Cerebellar nuclear complex (tissue), 1 donor: ENCODE results near the gene MAST4.

ENCODE experiments used
- DNase-seq, 2 experiments: peaks; one replicate each; lab custom pipeline; 2025; lab: John Stamatoyannopoulos, UW

The MAST4 gene

GRCh38 chr5:67190861-67191260 lies 594.7 kb downstream of the MAST4 start:
- DNase-seq: no peak

GRCh38 chr5:67192719-67193438 lies 596.7 kb downstream of the MAST4 start:
- no peak for DNase-seq

- DNase-seq: no peak
These were observed 597.2 kb downstream of the MAST4 start for GRCh38 chr5:67193439-67193807.

DNA sequence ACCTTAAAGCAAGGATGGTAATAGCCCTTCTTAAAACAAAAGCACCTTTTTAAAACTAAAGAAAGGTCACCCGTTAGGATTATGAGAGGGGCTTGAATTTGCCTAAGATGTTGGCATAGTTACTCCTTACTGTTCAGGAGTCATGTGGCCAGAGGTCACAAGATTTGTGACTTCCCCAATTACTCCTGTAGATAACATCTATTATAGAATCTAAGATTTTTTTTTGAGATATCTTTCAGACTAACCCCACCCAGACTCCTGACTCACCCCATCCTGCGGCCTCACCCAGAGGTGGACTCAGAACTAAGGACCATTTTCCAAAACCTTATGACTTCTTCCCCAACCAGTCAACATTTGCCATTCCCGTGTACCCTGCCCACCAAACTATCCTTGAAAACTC lies 598.0 kb downstream of the MAST4 start:
- DNase-seq: no peak

DNA sequence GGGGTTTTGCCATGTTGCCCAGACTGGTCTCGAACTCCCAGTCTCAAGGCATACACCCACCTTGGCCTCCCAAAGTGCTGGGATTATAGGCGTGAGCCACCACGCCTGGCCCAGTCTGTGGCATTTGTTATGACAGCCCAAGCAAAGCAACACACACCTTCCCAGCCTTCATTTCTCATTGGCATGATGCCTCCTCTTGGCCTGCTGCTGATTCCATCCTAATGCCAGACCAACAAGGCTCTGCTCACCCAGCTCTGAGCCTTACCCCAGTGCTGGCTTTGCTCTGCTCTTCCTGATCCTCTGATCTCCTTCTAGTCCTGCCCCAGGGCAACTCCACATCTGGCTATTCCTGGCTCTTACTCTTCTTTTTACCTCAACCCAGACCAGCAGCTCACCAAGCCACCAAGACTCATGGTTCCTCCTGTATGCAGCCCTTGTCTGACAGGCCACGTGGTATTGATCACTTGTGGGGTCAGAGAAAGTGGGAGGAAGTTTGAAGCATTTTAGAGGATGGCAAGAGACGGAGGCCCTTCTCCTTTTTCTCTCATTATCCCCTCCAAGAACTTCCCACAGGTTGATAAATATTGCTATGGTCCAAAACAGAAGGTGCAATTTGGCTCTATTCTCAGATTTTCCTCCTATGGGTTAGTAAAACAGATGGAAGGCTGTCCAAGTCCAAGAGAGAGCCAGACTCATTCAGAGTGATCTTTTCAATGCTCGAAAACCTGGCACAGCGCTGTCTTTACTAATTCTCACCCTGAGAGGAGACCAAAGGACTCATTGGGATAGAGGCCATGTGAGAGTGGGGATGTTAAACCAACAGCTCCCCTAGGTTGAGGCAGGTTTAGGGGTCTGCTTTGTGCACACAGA lies 599.4 kb downstream of the MAST4 start:
- DNase-seq: peak; percentile 76 to 87

- peak in 1 of 2 experiments; percentile 65 for DNase-seq
These were observed 600.4 kb downstream of the MAST4 start, which contains the start of gene CD180 for GRCh38 chr5:67196537-67197059. Gene CD180, minus strand, starts transcription at chr5:67196799. Its CDS starts 158 bp downstream, at chr5:67196641.

DNA sequence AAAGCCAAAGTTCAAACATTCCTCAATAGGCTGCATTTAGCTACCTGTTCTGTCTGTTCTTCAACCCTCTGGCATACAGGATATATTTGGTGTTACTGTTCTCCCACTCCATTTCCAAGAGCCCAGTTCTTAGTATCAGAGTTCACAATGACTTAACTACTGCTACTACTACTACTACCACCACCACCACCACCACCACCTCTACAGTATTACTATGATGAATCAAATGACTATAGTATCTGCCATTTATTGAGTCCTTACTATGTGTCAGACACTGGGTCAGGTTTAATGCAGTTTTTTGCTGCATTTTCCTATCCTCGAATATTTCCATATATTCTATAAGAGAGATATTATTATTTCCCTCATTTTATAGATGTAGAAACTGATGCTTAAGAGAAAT lies 601.3 kb downstream of the MAST4 start:
- DNase-seq: no peak

GRCh38 chr5:67198917-67199316 lies 602.7 kb downstream of the MAST4 start:
- DNase-seq: no peak

DNA sequence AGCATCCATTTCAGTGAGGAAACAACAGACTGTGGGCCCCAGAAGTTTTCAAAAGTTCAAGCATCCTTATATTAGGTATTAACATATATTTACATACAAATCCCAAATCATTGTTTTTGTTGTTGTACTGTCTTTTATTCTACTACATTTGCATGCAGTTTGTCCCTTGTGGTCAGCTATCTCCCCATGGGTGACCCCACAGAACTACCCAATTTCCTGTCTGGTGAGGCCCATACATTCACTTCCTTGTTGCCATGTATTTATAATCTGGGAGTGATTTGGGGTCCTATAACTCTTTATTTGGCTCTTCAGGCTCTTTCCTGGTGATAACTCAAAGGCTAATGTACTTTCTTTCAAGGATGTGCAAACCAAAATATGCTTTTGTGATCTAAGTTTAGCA lies 603.7 kb downstream of the MAST4 start:
- DNase-seq: no peak

DNA sequence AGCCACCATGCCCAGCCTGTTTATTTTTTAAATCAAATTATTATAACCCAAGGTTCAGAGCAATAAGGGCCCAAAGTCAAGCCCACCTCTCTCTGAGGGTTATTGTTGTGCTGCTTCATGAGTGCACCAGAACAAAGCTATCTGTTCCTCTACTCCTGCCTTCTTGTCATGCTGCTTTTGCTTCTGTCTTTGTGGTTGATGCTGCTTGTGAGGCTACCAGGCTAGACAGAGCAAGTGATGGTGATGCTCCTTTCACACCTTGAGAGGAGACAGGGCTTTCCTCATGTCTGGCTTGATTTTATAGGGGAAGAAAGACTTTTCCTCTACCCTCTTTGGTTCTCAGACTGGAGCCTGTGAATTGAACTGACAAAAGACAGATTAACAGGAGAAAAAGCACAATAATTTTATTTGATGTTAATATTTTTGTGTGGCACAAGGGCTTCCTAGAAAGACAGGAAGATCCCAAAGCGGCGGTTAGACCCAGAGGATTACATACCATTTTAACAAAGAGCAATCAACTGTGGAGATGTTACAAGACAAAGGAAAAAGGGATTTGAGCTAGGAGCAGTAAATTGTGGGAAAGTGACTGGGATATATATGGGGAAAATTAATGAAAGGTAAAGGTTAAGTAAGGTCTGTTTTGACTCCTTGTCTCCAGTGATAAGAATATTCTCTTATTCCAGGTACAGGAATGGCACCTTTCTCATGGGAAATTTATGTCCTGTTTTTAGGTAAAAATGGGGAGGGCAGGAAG lies 604.8 kb downstream of the MAST4 start:
- no peak for DNase-seq

DNA sequence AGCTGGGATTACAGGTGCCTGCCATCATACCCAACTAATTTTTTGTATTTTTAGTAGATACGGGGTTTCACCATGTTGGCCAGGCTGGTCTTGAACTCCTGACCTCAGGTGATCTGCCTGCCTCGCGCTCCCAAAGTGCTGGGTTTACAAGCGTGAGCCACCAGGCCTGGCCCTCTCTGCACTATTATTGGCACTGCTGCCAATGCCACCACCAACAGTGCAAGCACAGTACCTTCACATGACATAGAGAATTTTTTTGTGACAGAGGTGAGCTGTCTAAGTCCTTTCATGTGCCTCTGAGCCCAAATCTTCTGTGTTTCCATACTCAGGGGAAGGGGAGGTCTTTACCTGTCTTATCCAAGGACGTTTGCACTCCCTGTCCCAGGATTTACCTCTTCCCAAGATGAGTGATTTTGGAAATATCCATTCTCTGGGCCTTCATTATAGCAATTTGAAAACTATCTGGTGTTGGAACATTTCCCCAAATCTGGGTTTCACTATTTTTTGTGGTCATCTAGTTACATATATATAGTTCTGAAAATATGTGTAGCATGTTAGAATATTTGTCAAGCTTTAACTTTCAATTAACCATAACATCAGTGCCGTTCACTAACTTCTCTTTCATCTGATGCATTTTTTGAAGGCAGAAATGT lies 605.8 kb downstream of the MAST4 start:
- no peak for DNase-seq

- no peak for DNase-seq
These were observed 606.6 kb downstream of the MAST4 start for GRCh38 chr5:67202828-67203227.

DNA sequence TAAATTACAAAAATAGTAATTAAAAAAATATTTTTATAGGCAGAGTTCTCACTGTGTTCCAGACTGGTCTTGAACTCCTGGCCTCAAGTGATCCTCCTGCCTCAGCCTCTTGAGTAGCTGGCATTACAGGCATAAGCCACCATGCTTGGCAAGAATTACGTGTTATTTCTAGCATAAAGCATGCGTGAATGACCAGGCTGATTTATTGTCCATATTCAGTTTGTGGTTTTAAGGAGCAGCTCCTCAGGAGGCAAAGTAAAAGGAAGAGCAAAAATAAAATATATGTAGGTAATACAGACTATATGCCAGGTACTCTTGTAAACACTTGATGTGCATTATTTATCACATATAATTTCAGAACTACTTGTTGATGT lies 607.5 kb downstream of the MAST4 start:
- no peak for DNase-seq

DNA sequence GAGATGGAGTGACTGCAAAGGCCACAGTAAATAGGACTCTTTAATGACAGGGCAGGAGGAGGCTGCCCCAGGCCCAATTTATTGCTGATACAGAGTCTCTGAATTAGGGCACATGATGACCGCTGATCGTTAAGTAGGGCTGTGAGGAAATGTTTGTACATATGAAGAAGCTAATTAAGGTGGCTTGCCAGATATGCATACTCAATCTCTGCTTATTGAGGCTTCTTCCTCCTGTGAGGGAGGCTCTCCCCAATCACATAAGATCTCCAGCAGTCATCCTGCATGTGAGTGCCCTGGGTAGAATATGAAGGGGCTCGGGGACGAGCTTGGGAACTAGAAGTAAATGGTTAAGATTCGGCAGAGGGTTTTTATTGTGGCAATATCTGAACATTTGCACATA lies 608.6 kb downstream of the MAST4 start:
- DNase-seq: no peak

DNA sequence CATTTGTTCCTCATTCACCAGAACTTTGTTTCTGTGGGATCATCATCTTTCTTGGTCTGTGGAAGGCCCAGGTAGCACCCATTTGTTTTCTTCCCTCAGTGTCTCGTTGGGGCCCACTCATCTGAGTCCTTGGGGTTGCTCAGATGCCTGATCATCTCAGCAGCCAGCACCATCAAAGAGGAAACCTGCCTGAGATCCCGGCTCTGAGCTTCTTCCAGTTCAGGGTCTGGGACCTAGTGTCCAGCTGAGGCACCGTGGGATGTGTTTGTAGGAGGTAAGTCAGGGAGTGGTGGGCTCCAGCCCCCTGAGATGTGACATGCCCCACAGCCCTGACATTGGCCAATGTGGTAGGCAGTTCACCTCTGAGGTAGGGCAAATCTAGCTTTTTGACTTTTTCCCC lies 609.8 kb downstream of the MAST4 start:
- DNase-seq: no peak

GRCh38 chr5:67206461-67206860 lies 610.3 kb downstream of the MAST4 start:
- no peak for DNase-seq

DNA sequence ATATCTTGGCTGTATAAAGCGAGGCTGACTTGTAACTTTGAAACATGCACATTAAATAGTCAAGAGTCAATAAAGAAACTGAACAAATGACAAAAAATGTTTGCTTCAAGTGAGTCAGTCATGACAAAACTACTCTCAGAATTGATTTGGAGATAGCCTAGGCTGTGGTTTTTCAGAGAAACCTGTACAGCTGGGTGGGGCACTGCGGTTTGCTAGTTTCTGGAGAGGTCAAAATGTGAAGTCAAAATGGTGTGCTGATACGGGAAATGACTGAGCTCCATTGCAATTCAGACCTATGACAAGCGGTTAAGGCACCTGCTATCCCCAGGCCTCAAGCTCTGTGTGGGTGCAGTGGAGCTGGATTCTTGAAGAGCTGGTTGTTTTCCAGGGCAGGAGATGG lies 610.7 kb downstream of the MAST4 start:
- DNase-seq: no peak

DNA sequence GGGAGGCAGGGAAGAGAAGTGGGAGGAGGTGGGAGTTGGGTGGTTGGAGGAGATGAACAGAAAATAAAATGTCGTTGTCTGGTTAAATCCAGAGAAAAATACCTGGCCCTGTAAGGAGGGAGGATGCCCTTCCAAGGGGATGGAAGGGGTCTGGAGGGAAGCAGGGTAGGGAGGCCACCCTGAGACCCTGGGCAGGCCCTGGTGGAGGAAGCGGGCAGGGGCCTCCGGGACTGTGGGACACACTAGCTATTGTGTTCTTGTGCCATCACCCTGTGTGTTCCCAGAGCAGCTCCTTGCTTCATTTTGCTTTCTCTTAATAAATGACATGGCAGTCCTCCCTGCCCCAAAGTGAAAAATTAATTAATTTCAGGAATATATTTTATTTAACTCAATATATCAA lies 612.2 kb downstream of the MAST4 start:
- no peak for DNase-seq

DNA sequence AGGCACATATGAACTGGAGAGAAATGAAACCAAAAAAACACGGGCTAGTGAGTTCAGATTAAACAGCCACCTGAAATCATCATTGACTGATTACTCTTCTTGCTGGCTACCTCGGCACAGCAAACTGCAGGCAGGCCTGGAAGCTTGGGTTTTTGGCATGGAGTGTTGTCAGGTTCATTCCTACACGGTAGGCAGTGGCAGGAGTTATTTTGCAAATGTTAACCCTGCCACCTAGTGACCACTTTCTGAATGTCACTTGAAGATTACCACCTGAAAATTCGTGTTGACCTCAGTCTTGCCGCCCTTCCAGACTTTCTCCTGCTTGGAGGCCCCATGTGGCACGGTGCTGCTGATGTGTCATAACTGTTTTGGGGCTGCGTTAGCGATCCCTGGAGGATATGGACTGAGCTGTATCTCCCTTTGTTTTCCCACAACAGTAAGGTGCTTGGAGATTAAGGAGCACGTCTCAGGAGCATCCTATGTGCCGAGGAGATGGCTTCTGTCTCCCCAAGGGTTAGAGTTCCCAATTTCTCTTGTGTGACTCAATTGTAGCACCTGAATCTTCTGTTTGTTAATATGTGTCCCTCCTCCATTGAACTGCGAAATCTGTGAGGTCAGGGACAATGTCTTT lies 613.1 kb downstream of the MAST4 start:
- peak; percentile 13 to 81 for DNase-seq

DNA sequence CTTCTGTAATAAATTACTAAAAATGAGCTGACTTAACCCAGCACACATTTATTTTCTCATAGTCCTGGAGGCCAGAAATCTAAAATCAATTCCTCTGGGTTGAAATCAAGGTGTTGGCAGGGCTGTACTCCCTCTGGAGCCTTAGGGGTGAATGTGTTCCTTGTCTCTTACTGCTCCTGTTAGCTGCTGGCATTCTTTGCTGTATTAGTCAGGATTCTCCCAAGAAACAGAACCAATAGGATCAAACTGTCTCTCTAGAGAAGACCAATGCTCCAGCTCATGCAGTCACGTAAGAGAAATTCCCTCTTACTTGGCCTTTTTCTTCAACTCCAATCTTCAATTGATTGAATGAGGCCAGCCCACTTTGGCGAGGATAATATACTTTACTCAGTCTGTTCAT lies 615.7 kb downstream of the MAST4 start:
- no peak for DNase-seq

DNA sequence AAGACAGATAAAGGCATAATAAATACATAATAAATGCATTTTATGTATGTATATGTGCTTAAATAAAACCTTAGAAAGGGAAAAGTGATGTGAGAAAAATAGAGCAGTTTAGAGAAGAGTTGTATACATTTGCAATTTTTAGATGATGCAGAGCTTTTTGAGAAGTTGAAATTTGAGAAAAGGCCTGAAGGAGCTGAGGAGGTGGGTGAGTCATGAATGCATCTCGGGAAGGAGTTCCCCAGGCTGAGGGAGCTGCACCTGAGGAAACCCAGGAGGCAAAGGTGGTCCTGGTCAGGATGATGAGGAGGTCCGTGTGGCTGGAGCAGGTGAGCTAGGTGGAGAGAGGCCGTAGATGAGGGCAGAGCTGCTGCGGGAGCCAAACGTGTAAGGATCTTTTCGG lies 617.8 kb downstream of the MAST4 start:
- DNase-seq: no peak
